WERI-Rb-1 (cell line): Measurements from ENCODE around the gene TEX30.

Source experiments
- DNase-seq: peaks from one replicate; pipeline ENCODE4 v3.0.0-alpha.2; 2020
- H3K27ac ChIP-seq: fragments of 250-450 bp; sonication (Bioruptor Pico); 2 replicates; pipeline ENCODE4 v1.5.1; 2020; ENCODE audit warnings: mild to moderate bottlenecking, moderate library complexity
- H3K27me3 ChIP-seq: fragments of 250-450 bp; sonication (Bioruptor Pico); 2 replicates; pipeline ENCODE4 v1.5.1; 2021; ENCODE audit warnings: mild to moderate bottlenecking, low read depth, moderate library complexity; ENCODE audit not compliant: insufficient read depth, severe bottlenecking
- H3K36me3 ChIP-seq: fragments of 250-450 bp; sonication (Bioruptor Pico); 2 replicates; pipeline ENCODE4 v1.5.1; 2020; ENCODE audit warnings: mild to moderate bottlenecking, moderate library complexity
- H3K4me3 ChIP-seq: 2 replicates; pipeline ENCODE4 v1.5.1; 2011; ENCODE audit warnings: low read depth, mild to moderate bottlenecking, control low read depth, low read length
- H3K9me3 ChIP-seq: fragments of 250-450 bp; sonication (Bioruptor Pico); 2 replicates; pipeline ENCODE4 v1.5.1; 2021; ENCODE audit warnings: mild to moderate bottlenecking, moderate library complexity; ENCODE audit not compliant: severe bottlenecking
- CTCF ChIP-seq: IDR thresholded peaks from 2 replicates; pipeline ENCODE4 v1.5.1; 2011; ENCODE audit warnings: low read depth, mild to moderate bottlenecking, control low read depth, inconsistent platforms, low read length

TEX30 gene

GRCh38 chr13:102774591-102775520 lies 1.3 kb upstream of the TEX30 start:
- no peak overlapping the region for H3K4me3 ChIP-seq
- peaks cover 3% of the 10 kb centered on the region for H3K36me3 ChIP-seq
- H3K9me3 ChIP-seq: peaks cover 7% of the 10 kb centered on the region
- H3K27ac ChIP-seq: no peak overlapping the region
- TF ChIP-seq CTCF: no peak
- H3K27me3 ChIP-seq: no peaks in the 10 kb centered on the region
- DNase-seq: no peak

GRCh38 chr13:102774214-102774568 lies 605 bp upstream of the TEX30 start:
- no peaks in the 10 kb centered on the region for H3K27me3 ChIP-seq
- no peak overlapping the region for H3K4me3 ChIP-seq
- H3K27ac ChIP-seq: no peak overlapping the region
- TF ChIP-seq CTCF: no peak
- H3K9me3 ChIP-seq: peaks cover 7% of the 10 kb centered on the region
- H3K36me3 ChIP-seq: peaks cover 3% of the 10 kb centered on the region
- DNase-seq: no peak

GRCh38 chr13:102772042-102772425 lies 1.6 kb downstream of the TEX30 start:
- H3K36me3 ChIP-seq: peaks cover 5% of the 10 kb centered on the region
- peaks cover 3% of the 10 kb centered on the region for H3K9me3 ChIP-seq
- H3K4me3 ChIP-seq: no peak overlapping the region
- no peak for TF ChIP-seq CTCF
- DNase-seq: no peak
- no peaks in the 10 kb centered on the region for H3K27me3 ChIP-seq
- no peak overlapping the region for H3K27ac ChIP-seq

- no peak overlapping the region for H3K27ac ChIP-seq
- peaks cover 7% of the 10 kb centered on the region for H3K36me3 ChIP-seq
- peaks cover 3% of the 10 kb centered on the region for H3K9me3 ChIP-seq
- H3K27me3 ChIP-seq: no peaks in the 10 kb centered on the region
- H3K4me3 ChIP-seq: no peak overlapping the region
- TF ChIP-seq CTCF: no peak
- no peak for DNase-seq
These were observed 2.1 kb downstream of the TEX30 start for GRCh38 chr13:102771298-102772041.

GRCh38 chr13:102770435-102770834 lies 3.2 kb downstream of the TEX30 start:
- Histone ChIP-seq H3K9me3 (peaks cover 3% of the 10 kb centered on the region), H3K36me3 (peaks cover 7% of the 10 kb centered on the region), H3K27ac (no peak overlapping the region), H3K27me3 (no peaks in the 10 kb centered on the region), H3K4me3 (no peak overlapping the region)
- TF ChIP-seq CTCF: no peak
- no peak for DNase-seq
